HG03103 (cell line): ENCODE results near the gene PRIM2.
"Not testable (repeated sequence)": the region's sequence is repeated elsewhere in the genome, so short reads cannot be mapped to it uniquely, and the experiment has no call there.

Source experiments
- ATAC-seq: cut with Tn5 transposase; IDR thresholded peaks from one replicate; pipeline ENCODE4 v1.9.1; 2021; ENCODE audit warnings: low read depth; ENCODE audit not compliant: unreplicated experiment

The PRIM2 gene

DNA sequence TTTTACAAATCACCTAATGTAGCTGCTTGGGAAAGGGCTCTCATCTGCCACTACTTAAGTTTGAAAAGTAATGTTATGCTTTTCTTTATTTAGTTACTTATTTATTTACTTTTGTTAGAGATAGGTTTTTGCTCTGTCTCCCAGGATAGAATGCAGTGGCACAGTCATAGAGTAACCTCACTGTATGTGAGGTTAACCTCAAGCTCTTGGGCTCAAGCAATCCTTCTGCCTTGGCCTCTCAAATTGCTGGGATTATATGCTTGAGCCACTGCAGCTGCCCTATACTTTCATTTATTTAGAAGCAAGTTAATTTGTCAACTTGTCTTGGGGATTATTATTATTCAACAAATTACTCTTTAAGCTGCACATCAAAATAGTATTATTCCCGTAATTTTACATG is 255.4 kb downstream of the PRIM2 start:
- ATAC-seq, result not testable (repeated sequence)

DNA sequence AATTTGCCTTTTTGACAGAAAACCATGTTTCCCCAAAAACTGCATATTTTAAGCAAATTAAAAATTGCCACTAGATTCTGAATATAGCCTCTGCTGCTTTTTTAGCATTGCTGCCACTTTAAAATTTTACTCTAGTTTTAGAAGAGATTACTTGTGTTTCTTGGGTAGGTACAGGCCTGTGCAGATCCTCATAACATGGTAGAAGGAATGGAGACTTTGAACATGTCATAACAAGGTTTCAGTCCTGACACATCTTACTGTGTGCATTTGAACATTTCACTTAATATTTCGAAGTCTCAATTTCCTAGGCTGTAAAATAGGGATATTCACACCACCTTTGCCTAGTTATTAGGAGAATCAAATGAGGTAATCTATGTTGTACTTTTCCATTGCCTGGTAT is 259.6 kb downstream of the PRIM2 start:
- not testable (repeated sequence) for ATAC-seq

DNA sequence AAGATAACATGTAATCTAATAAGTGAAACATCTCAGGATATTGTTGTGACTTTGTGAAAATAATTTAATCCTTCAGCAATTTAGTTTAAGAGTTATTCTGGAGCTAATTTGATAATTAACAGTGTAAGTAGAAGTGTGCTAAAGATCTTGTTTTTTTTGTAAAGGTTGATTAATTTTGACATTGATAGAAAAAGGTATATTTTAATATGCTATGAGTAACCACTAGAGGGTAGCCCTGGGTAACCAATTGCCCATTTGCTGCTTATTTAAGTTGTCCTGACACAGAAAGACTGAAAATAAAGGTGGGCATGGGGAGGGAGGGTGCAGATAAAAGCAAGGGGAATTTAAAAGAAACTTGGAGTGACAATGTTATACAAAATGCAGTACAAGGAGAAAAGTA is 262.1 kb downstream of the PRIM2 start:
- not testable (repeated sequence) for ATAC-seq

DNA sequence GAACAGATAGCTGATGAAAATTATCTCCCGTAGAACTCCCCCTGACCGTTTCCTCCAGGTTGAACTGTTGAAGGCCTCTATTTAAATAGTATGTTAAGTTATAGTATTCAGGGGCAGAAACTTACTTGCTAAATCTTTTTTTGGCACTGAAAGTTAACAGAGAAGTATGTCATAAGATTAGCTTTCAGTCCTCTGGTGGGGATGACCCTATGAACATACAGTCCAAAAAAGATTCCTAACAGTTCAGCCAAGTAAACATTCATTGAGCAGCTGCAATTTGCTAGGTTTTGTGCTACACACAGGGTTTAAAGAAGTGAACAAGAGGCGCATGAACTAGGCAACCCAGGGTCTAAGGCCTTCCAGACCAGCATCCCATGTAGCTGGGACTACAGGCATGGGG is 264.2 kb downstream of the PRIM2 start:
- not testable (repeated sequence) for ATAC-seq

DNA sequence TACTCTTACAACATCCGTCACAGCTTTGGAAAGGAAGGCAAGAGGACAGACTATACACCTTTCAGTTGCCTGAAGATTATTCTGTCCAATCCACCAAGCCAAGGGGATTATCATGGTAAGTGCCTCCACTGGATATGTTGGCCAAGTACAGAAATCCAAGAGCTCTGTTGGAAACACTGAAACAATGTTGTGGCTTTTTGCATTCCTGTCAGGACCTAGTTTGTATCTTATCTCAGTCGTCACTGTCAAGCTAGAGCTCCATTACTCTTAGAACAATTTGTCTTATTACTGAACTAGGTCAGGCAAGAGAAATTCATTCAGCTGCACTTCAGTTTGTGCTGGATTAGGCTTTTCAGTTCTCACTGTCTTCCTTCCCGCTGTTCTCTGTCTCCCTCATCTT is 283.7 kb downstream of the PRIM2 start:
- not testable (repeated sequence) for ATAC-seq

DNA sequence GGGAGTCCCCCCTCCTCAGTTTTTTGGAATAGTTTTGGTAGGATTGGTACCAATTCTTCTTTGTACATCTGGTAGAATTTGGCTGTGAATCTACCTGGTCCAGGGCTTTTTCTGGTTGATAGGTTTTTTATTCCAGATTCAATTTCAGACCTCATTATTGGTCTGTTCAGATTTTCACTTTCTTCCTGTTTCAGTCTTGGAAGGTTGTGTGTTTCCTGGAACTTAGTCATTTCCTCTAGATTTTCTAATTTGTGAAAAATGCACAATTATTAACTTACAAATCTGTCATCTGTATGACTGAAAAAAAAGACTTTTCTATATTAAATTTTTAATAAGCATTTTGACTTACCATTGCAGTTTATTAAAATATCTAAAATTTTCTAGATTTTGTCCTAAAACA is 287.9 kb downstream of the PRIM2 start:
- not testable (repeated sequence) for ATAC-seq

DNA sequence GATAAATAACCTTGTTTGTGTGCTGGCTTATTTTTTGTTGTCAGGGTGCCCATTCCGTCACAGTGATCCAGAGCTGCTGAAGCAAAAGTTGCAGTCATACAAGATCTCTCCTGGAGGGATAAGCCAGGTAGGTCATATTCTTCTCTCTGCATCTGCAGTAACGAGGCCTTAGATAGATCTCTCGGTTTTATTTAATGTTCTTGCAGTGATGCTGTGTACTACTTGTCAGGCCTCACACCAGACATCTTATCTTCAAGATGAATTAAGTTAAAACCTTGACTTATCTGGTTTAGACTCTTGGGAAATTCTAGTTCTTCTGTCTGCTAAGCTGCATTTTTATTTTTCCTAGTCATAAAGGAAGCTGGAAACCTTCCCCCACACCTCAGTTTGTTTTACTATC is 288.9 kb downstream of the PRIM2 start:
- not testable (repeated sequence) for ATAC-seq

DNA sequence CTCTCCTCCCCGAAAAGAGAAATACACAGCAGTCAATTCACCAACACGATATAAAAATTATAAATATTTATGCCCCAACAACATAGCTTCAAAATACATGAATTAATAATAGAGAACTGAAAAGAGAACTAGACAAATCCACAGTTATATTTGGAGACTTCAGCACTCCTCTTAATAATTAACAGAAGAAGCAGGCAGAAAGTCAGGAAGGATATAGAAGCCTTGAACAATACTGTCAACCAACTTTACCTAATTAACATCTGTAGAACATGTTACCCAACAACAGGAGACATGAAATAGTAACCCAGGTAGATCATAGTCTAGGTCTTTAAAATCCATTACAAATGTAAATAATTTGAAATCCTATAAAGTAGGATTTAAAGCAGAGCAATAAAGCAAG is 293.2 kb downstream of the PRIM2 start:
- not testable (repeated sequence) for ATAC-seq

DNA sequence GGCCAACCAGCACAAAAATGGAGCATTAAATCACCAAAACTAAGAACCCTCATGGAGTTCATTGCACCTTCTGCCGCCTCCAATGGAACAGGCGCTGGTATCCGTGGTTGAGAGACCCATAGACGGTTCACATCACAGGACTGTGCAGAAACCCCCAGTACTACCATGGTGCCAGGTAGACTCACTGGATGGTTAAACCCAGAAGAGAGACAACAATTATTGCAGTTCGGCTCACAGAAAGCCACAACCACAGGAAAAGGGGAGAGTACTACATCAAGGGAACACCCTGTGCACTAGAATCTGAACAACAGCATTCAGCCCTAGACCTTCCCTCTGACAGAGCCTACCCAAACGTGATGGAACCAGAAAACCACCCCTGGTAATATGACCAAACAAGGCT is 301.5 kb downstream of the PRIM2 start:
- not testable (repeated sequence) for ATAC-seq

DNA sequence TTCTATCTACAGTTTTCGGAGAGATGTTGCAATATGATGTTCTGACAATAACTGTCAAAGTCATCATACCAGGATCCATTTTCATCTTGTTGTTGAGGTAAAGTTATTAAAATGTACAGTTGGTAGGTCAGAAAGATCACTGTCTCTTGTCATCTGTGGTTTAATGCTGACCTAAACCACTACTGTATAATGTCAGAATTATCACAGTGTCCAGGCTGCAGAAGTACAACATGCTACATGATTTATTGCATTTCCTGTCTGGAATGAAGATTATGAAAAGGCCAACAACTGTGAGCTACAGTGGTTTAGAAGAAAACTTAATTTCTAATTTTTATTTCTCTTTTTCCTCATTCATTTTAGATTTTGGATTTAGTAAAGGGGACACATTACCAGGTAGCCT is 314.3 kb downstream of the PRIM2 start:
- not testable (repeated sequence) for ATAC-seq

DNA sequence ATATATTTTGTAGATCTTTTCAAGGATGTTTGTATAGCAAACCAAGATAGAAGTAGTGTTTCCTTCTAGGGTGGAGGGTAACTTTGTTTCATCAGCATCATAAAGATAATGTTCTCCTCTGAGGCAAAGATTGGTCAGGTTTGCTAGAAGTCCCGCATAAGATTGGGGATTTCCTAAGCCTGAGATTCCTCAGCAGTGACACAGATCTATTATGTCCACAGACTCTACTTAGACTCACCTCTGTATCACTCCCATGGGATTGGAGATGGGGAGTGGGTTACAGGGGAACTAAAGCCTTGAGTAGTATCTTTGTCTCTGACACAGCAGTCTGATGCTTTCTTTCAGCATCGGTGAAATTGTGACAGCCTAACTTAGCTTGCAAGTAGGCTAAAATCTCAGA is 341.1 kb downstream of the PRIM2 start:
- ATAC-seq, result not testable (repeated sequence)

DNA sequence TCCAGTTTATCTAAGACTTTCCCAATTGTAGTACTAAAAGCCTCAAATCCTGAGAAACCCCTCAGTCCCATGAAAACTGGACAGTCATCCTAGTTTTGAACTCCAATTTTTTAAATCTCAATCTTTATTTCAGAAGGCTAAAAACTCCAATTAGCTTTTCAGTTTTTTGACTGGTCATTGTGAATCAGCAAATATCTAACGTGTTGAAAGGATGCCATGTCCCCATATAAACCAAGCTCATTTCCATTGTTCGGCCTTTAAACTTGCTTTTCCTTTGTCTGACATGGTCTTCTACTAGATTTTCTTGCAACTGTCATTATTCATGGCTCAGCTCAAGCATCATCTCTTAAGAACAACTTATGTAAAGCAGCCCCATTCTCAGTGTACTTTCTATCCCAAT is 342.4 kb downstream of the PRIM2 start:
- ATAC-seq, result not testable (repeated sequence)

DNA sequence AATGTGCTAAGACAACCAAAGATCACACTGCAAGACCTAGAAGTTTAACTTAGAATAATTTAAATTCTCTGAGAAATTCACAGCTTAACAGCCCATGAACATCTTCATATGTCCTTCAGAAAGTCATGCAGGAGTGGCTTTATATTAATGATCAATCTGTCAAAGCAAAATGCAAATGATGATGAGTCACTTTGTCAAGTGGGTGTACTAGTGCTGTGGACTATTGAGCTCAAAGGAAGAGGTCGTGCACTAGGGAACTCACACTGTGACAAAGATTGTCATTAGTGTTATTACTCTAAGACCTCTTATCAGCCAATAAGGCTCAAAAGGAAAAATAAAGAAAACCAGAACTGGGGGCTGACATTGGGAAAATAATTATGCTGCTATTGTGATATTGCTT is 343.5 kb downstream of the PRIM2 start:
- ATAC-seq, result not testable (repeated sequence)

DNA sequence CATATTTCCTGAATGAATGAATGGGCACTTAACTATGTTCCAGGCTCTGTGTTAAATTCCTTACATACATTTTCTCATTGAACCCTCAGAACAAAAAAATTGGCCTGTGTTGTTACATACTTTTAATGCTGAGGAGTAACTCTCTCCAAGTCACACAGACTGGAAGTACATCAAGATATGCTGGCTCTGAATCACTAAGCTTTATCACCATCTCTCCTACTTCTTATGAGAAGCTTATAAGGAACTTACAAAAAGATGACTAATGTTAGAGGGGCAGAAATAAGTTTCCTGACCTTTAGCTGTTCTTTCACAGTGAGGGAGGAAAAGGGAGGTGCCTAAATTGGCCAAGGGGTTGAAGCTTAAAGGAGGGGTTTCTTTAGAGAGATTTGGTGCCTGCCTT is 350.7 kb downstream of the PRIM2 start:
- not testable (repeated sequence) for ATAC-seq

DNA sequence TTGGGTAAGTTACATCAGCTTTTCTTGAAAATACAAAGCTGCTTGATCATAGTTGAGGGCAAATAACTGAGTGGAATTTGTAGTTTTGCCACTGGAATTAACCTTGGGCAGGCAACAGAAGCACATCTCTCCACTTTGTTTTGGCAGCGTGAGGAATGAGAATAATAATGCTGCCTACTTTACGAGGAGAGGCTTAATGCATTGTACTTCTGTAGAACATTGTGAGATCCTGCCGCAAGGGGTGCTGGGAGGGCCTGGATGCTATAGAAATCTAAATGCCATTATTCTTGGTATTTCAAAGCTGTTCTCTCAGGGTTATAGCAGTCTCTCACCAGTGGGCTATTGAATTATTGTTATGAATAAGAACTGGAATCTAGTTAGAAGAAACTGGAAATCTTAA is 353.8 kb downstream of the PRIM2 start:
- ATAC-seq, result not testable (repeated sequence)

DNA sequence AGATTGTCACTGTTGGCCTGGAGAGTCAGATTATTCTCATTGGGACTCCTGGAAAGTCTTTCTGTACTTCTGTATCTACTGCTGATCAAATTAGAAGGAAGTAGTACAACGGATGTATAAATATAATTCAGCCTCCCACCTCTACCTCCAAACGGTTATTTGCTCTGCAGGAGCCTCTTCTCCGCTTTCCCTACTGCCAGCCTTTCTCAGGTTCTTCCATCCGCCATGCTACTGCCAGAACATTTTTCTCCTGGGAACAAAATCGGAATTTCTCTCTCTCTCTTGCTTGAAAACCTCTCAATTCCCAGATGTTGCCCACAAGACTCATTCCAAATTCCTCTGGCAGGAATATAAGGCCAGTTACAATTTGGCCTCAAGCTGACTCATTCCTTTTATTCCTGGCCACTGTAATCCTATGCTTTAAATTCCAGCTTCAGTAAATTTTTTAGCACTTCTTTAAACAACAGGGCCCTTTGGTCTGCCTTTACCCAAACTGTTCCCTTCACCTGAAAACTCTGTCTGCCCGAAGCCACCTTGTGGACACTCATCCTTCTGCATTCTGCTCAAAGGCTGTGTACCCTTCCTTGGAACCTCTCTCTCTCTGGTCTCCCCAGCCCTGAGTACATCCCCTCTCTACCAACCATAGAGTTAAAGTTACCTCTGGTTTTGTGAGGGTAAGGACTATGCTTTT is 354.7 kb downstream of the PRIM2 start:
- not testable (repeated sequence) for ATAC-seq

DNA sequence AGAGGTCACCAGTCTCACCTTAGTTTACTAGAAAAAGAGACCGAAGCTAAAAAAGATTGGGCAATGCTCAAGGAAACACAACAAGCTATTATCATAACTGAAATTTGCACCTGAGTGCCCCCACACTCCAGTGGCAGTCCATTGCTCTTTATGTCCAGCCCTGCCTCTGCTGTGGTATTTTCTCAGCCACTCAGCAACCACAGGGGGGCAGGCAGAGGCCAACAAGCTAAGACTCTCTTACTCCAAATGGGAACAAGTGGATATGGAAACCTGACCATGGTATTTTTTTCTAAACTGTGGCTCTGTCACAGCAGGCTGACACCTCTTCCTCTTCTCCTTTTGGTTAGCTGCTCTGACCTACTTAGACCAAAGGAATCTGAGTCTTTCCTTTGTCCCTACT is 355.9 kb downstream of the PRIM2 start:
- not testable (repeated sequence) for ATAC-seq

DNA sequence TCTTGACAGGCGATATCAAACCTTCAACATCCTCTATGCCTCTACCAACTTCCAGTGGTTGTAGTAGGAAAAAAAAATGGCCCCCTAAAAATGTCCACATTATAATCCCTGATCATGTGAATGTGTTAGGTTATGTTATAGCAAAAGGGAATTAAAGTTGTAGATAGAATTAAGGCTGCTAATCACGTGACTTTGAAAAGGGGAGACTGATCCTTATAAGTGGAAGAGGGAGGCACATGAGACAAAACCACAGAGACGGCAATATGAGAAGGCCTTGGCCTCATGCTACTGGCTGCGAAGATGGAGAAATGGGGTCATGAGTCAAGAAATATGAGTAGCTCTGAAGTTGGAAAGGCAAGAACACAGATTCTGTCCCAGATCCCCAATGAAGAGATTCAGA is 358.0 kb downstream of the PRIM2 start:
- ATAC-seq, result not testable (repeated sequence)

DNA sequence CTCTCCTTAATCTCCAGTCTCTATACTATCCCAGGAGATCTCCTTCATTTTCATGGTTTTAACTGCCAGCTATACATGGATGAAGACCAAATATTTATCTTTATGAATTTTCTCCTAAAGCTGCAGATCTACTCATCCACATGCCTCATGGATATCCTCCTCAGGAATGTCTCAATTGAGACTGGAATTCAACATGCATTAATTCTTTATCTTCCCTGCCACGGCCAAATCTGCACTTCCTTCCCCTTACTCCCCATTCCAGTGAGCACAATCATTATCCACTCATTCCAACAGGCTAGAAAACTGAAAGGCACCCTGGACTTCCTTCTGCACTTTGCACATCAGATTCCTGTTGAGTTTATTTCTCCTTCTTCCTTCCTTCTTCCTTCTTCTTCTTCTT is 379.0 kb downstream of the PRIM2 start:
- ATAC-seq, result not testable (repeated sequence)
